ENCODE measurements around the gene NBPF11.
"Not testable (repeated sequence)": the region's sequence is repeated elsewhere in the genome, so short reads cannot be mapped to it uniquely, and the experiment has no call there.

GRCh38 chr1:148122341-148122740 lies 29.7 kb downstream of the NBPF11 start:
- not testable (repeated sequence) for TF ChIP-seq CTCF (IDR thresholded peaks at IDR 0.05 in 4 of 5, conservative IDR thresholded peaks at IDR 0.05 in 1 of 5); POLR2A (IDR thresholded peaks at IDR 0.05)

Measured in gastrocnemius medialis (tissue), 4 donors.